Stomach (tissue), 9 donors: ENCODE results near the gene SEMA3A. TPM values are rescaled to one million over a fixed set of nuclear protein-coding genes. Genes with fewer than 3 reads are reported as not detected.
A peak's percentile ranks its signal among the peaks of the same experiment; 100 is the strongest.

Experiments used
- DNase-seq, 2 donors: peaks; one replicate each; pipeline versions ENCODE4 v3.0.0 to v3.0.0-alpha.2; 2013 to 2019
- H3K27ac ChIP-seq, 5 donors: fragments of 200-600 bp in 4 of 5; sonication (generic) in 4 of 5; one replicate each; pipeline ENCODE4 v1.5.1; 2013 to 2019; ENCODE audit warnings: mild to moderate bottlenecking in 1 of 5, moderate library complexity in 1 of 5
- H3K27me3 ChIP-seq, 3 donors: fragments of 200-600 bp; sonication (generic); one replicate each; pipeline ENCODE4 v1.5.1; 2017 to 2019; ENCODE audit warnings: mixed run types in 1 of 3
- H3K36me3 ChIP-seq, 4 donors: fragments of 200-600 bp; sonication (generic); 1 replicate in 3 of 4; 2 replicates in 1 of 4; pipeline ENCODE4 v1.5.1; 2016 to 2019
- H3K4me1 ChIP-seq, 4 donors: fragments of 200-600 bp; sonication (generic); one replicate each; pipeline ENCODE4 v1.5.1; 2016 to 2019
- H3K4me3 ChIP-seq, 4 donors: fragments of 200-600 bp; sonication (generic) in 3 of 4; one replicate each; pipeline ENCODE4 v1.5.1; 2016 to 2019; ENCODE audit warnings: mild to moderate bottlenecking in 1 of 4
- H3K9me3 ChIP-seq, 4 donors: fragments of 200-600 bp; sonication (generic); one replicate each; pipeline ENCODE4 v1.5.1; 2016 to 2019
- EP300 ChIP-seq: sonication (generic); formaldehyde crosslinking; IDR thresholded peaks from one replicate; pipeline ENCODE4 v1.6.1; 2017; ENCODE audit warnings: antibody characterized with exemption
- POLR2A ChIP-seq, 4 donors: fragments of 450-650 bp; IDR thresholded peaks; one replicate each; pipeline ENCODE4 v1.6.1; 2016; ENCODE audit warnings: antibody characterized with exemption in 4 of 4, control low read depth in 2 of 4, mild to moderate bottlenecking in 1 of 4, moderate library complexity in 1 of 4
- POLR2AphosphoS5 ChIP-seq, 3 donors: sonication (generic); formaldehyde crosslinking; IDR thresholded peaks; one replicate each; pipeline ENCODE4 v1.6.1; 2016; ENCODE audit warnings: antibody characterized with exemption in 3 of 3
- WGBS, 5 donors: extraction: QIAGEN DNeasy Blood & Tissue Kit in 3 of 5; methylation state at CpG; one replicate each; pipeline versions ENCODE4 v1.1.5 to v1.1.7; 2013 to 2018; 5-methylcytosine and 5-hydroxymethylcytosine counted together
- intact Hi-C: fragments of 100-400 bp; cut with DNase I; formaldehyde crosslinking; loops from one replicate; pipeline ENCODE4 v1.15.1; 2023; ENCODE audit warnings: low total_unique reads
- polyA plus RNA-seq, 3 donors: library from polyadenylated mRNA; stranded (reverse); fragments of 200-250 nt; gene quantifications; one replicate each; pipeline ENCODE4 v1.2.3, GENCODE V29; 2013
- total RNA-seq, 5 donors: library from RNA; depleted of rRNA; stranded (reverse); fragments of >200 nt; gene quantifications; one replicate each; pipeline versions ENCODE4 v1.1.0 to v1.2.3, GENCODE V29; 2014 to 2016
- TF ChIP-seq, protein P1 (sequence below), 7 experiments: fragments of 450-650 bp in 4 of 7; fragments of 200-600 bp in 3 of 7; sonication (generic) in 3 of 7; IDR thresholded peaks; one replicate each; pipeline ENCODE4 v1.5.1; 2016 to 2019; ENCODE audit warnings: antibody characterized with exemption in 7 of 7, control low read depth in 2 of 7, mild to moderate bottlenecking in 1 of 7
- donor health status: healthy with polysubstance abuse.
- donor health status: Bipolar disorder and iron deficiency.
- donor health status: healthy.

The SEMA3A gene
- total and polyA plus RNA-seq, 8 donors = 0.31 to 34.8 (median 2.8) TPM

- H3K36me3 ChIP-seq = no peaks in the 10 kb centered on the region
- TF ChIP-seq, protein P1, sequence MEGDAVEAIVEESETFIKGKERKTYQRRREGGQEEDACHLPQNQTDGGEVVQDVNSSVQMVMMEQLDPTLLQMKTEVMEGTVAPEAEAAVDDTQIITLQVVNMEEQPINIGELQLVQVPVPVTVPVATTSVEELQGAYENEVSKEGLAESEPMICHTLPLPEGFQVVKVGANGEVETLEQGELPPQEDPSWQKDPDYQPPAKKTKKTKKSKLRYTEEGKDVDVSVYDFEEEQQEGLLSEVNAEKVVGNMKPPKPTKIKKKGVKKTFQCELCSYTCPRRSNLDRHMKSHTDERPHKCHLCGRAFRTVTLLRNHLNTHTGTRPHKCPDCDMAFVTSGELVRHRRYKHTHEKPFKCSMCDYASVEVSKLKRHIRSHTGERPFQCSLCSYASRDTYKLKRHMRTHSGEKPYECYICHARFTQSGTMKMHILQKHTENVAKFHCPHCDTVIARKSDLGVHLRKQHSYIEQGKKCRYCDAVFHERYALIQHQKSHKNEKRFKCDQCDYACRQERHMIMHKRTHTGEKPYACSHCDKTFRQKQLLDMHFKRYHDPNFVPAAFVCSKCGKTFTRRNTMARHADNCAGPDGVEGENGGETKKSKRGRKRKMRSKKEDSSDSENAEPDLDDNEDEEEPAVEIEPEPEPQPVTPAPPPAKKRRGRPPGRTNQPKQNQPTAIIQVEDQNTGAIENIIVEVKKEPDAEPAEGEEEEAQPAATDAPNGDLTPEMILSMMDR (IDR thresholded peaks at IDR 0.05) = no peak
- no peak for TF ChIP-seq POLR2AphosphoS5 (IDR thresholded peaks at IDR 0.05)
- no peak for TF ChIP-seq EP300
- no peak for TF ChIP-seq POLR2A (IDR thresholded peaks at IDR 0.05)
- no peaks in the 10 kb centered on the region for H3K27me3 ChIP-seq
- intact Hi-C loops = loop anchor here (10.0 kb wide), 1 partner anchor 1055 kb away; no protein-coding TSS in a partner anchor
- no peaks in the 10 kb centered on the region for H3K9me3 ChIP-seq
- H3K27ac ChIP-seq = no peak overlapping the region
- no peaks in the 10 kb centered on the region for H3K4me1 ChIP-seq
- no peak for DNase-seq
- H3K4me3 ChIP-seq = no peak overlapping the region
Measured at GRCh38 chr7:83970081-83970480, 224.5 kb downstream of the SEMA3A start.

DNA sequence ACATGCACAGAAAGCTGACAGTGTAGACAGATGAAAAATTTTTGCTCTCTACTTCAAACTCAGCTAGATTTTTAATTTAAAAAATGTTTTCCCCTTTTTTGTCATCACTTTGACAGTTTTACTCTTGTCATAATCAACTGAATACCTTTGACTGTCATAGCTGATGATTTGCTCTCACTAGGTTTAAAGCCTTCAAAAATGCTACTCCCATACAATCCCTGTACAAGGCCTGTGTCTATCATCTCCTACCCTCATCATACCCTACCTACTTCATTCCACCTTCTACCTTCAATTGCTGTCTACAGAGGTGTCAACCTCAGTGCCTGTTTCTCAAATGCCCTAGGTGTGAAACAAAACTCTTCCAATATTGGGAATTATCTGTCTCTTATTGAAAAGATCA lies 230.3 kb downstream of the SEMA3A start:
- H3K36me3 ChIP-seq = no peaks in the 10 kb centered on the region
- no peaks in the 10 kb centered on the region for H3K27me3 ChIP-seq
- no peak overlapping the region for H3K4me3 ChIP-seq
- no peak for DNase-seq
- H3K4me1 ChIP-seq = no peaks in the 10 kb centered on the region
- intact Hi-C loops = no loop called here
- TF ChIP-seq, protein P1 (IDR thresholded peaks at IDR 0.05) = no peak
- no peak for TF ChIP-seq POLR2AphosphoS5 (IDR thresholded peaks at IDR 0.05)
- H3K9me3 ChIP-seq = no peaks in the 10 kb centered on the region
- H3K27ac ChIP-seq = no peak overlapping the region

DNA sequence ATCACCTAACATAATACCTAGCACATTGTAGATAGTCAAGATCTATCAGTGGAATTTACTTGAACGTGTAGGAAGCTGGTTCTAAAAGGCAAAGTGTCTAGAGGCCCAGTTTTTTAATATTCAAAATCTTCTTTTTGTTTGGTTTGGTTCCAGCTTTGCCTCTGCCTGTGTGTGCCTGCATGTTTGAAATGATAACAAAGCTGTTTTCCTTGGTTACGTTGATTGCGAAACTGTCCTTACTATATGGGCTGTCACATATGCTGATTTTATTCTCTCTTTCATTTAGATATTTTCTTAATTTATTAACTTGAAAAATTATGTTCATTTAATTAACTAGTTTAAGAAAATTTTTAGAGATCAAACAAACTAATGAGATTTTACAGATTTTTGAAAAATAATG lies 237.3 kb downstream of the SEMA3A start:
- no peaks in the 10 kb centered on the region for H3K27me3 ChIP-seq
- no peak for TF ChIP-seq POLR2A (IDR thresholded peaks at IDR 0.05)
- TF ChIP-seq, protein P1 (IDR thresholded peaks at IDR 0.05) = no peak
- 38 to 57% (median 46%) methylated on average over 3 of the region's 3 CpGs for WGBS, 5 donors
- no peaks in the 10 kb centered on the region for H3K9me3 ChIP-seq
- H3K27ac ChIP-seq = no peak overlapping the region
- no peaks in the 10 kb centered on the region for H3K4me1 ChIP-seq
- no peaks in the 10 kb centered on the region for H3K36me3 ChIP-seq
- no peak overlapping the region for H3K4me3 ChIP-seq
- peak in 1 of 2 donors; percentile 16 for DNase-seq
- intact Hi-C loops = no loop called here

DNA sequence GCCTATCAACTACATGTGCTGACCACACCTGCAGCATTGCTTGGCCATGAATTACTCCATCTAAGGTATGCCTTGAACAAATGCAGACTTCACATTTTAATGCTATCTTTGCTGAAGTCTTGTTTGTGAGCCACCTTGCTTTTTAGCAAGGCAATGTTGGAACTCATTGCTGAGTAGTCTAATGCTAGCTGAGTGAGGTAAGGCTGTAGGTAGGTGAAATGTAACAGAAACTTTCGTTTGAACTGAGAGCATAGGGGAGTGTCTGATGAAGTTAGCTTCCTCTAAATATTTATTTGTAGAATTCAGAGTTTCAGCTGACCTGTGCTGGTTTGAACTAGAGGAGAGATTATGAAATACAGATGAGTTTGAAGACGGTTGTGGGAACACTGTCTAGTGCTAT lies 238.5 kb downstream of the SEMA3A start:
- Histone ChIP-seq H3K4me3 (no peak overlapping the region), H3K36me3 (no peaks in the 10 kb centered on the region), H3K27me3 (no peaks in the 10 kb centered on the region), H3K27ac (no peak overlapping the region), H3K9me3 (no peaks in the 10 kb centered on the region), H3K4me1 (no peaks in the 10 kb centered on the region)
- intact Hi-C loops = no loop called here
- 33 to 53% (median 38%) methylated on average over 2 of the region's 2 CpGs for WGBS, 5 donors
- no peak for DNase-seq
- TF ChIP-seq EP300 (no peak), POLR2AphosphoS5 (IDR thresholded peaks at IDR 0.05) (no peak), POLR2A (IDR thresholded peaks at IDR 0.05) (no peak)
- TF ChIP-seq, protein P1 (IDR thresholded peaks at IDR 0.05) = no peak

- WGBS, 5 donors = 49 to 76% (median 69%) methylated on average over 2 of the region's 2 CpGs
Measured at GRCh38 chr7:83952236-83952635, 242.4 kb downstream of the SEMA3A start.

More at GRCh38 chr7:83952236-83952635, 242.4 kb downstream of the SEMA3A start:
- Histone ChIP-seq H3K9me3 (no peaks in the 10 kb centered on the region), H3K4me1 (no peaks in the 10 kb centered on the region), H3K36me3 (no peaks in the 10 kb centered on the region), H3K27ac (no peak overlapping the region), H3K4me3 (no peak overlapping the region), H3K27me3 (no peaks in the 10 kb centered on the region)
- TF ChIP-seq POLR2A (IDR thresholded peaks at IDR 0.05) = no peak
- TF ChIP-seq POLR2AphosphoS5 (IDR thresholded peaks at IDR 0.05) = no peak
- TF ChIP-seq, protein P1 (IDR thresholded peaks at IDR 0.05) = no peak
- no peak for TF ChIP-seq EP300
- DNase-seq = no peak
- intact Hi-C loops = no loop called here
